ENCODE measurements around the gene PLPPR1.
"Not testable (repeated sequence)": the region's sequence is repeated elsewhere in the genome, so short reads cannot be mapped to it uniquely, and the experiment has no call there.

Gene PLPPR1

GRCh38 chr9:101274971-101275768 lies 246.6 kb downstream of the PLPPR1 start:
- no peak for DNase-seq (ENCODE audit: extremely low read depth in 1 of 2, low read depth in 1 of 2)

GRCh38 chr9:101275769-101276250 lies 247.3 kb downstream of the PLPPR1 start:
- no peak for DNase-seq (ENCODE audit: extremely low read depth in 1 of 2, low read depth in 1 of 2)

DNA sequence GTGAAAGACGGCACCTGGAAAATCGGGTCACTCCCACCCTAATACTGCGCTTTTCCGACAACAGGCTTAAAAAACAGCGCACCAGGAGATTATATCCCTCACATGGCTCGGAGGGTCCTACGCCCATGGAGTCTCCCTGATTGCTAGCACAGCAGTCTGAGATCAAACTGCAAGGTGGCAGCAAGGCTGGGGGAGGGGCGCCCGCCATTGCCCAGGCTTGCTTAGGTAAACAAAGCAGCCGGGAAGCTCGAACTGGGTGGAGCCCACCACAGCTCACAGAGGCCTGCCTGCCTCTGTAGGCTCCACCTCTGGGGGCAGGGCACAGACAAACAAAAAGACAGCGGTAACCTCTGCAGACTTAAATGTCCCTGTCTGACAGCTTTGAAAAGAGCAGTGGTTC lies 262.5 kb downstream of the PLPPR1 start:
- DNase-seq (ENCODE audit: extremely low read depth in 1 of 2, low read depth in 1 of 2): not testable (repeated sequence)

GRCh38 chr9:101299901-101300300 lies 271.4 kb downstream of the PLPPR1 start:
- DNase-seq (ENCODE audit: extremely low read depth in 1 of 2, low read depth in 1 of 2): no peak

DNA sequence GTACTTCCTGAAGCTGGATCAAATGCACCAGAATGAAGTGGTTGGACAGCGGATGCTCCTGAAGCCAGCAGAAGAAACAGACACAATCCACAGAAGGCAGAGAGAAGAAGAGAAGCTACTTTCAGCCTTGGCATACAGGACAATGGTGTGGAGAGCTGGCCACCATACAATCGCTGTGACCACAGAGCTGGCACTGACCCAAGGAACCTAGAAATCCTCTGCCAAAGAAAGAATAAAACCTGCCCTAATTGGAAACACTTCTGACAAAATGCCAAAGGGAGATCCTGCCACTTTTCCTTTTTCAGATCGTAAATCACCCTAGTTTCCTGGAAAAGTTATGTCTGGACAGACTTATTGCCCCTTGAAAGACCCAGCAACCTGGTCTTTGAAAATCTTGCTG lies 278.5 kb downstream of the PLPPR1 start:
- DNase-seq (ENCODE audit: extremely low read depth in 1 of 2, low read depth in 1 of 2): no peak

DNA sequence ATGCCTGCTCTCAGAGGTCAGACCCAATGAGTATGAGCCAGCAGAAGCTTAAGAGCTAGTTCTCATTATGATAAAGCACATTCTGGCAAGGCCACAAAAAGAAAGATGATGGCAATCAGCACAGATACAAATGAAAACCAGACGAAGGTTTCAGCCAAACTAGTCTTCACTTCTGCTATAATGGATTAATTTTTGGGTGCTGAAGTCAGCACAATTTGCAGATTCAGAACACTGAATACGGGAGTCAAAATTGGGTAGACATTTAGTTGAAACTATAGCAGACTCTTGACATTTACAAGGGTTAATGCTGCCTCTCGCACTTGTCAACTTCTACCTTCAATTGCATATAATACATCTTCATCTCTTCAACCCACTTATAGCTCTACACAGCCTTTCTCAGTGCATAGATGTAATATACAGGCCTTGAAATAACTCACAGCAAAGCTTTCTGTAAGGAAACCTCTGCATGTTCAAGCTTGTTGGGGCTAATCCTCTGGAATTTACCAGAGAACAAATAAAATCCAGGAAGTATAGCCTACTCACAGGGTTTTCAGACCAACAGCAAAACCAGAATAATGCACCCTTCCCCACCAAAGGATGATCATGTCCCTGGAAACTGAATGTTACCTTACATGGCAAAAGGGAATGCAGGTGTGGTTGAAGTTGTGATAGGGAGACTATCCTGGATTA lies 279.1 kb downstream of the PLPPR1 start:
- DNase-seq (ENCODE audit: extremely low read depth in 1 of 2, low read depth in 1 of 2): no peak

GRCh38 chr9:101309139-101309538 lies 280.6 kb downstream of the PLPPR1 start:
- DNase-seq (ENCODE audit: extremely low read depth in 1 of 2, low read depth in 1 of 2): no peak

DNA sequence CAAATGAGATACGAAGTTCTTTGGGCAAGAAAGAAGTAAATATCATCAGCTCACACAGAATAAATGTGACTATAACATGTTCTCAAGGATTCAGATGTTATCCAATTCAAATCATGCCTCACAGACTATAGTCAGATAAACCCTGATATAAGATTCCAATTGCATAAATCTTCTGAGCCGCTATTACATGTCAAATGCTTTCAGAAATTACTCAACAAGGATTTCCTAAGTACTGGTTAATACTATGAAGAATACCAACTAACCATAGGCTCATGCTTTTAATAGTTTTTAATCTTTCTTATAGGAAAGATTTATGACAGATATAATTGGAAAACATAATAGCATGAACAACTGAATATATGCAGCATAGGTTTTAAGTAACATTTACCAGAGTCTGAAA lies 282.7 kb downstream of the PLPPR1 start:
- DNase-seq (ENCODE audit: extremely low read depth in 1 of 2, low read depth in 1 of 2): no peak

- no peak for DNase-seq (ENCODE audit: extremely low read depth in 1 of 2, low read depth in 1 of 2)
These were observed 283.4 kb downstream of the PLPPR1 start for GRCh38 chr9:101311758-101312420.

DNA sequence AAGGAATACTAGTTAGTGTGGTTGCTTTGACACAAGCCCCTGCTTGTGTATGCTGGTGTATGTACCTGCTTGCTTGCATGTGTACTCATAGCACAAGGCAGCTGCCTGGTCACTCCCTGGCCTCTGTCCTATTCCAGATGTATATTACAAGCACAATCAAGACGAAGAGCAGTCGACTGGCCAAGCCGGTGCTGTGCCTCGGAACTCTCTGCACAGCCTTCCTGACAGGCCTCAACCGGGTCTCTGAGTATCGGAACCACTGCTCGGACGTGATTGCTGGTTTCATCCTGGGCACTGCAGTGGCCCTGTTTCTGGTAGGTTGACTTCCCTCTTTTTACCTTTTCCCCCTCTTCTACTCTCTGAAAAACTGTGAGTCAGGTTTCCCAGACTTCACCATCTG lies 284.1 kb downstream of the PLPPR1 start:
- DNase-seq (ENCODE audit: extremely low read depth in 1 of 2, low read depth in 1 of 2): no peak

- no peak for DNase-seq (ENCODE audit: extremely low read depth in 1 of 2, low read depth in 1 of 2)
These were observed 286.6 kb downstream of the PLPPR1 start for GRCh38 chr9:101315112-101315450.

GRCh38 chr9:101317735-101318134 lies 289.2 kb downstream of the PLPPR1 start:
- DNase-seq (ENCODE audit: extremely low read depth in 1 of 2, low read depth in 1 of 2): no peak

- DNase-seq (ENCODE audit: extremely low read depth in 1 of 2, low read depth in 1 of 2): no peak
These were observed 294.6 kb downstream of the PLPPR1 start for GRCh38 chr9:101323129-101323528.

- DNase-seq (ENCODE audit: extremely low read depth in 1 of 2, low read depth in 1 of 2): no peak
These were observed 295.8 kb downstream of the PLPPR1 start for GRCh38 chr9:101324245-101324804.

DNA sequence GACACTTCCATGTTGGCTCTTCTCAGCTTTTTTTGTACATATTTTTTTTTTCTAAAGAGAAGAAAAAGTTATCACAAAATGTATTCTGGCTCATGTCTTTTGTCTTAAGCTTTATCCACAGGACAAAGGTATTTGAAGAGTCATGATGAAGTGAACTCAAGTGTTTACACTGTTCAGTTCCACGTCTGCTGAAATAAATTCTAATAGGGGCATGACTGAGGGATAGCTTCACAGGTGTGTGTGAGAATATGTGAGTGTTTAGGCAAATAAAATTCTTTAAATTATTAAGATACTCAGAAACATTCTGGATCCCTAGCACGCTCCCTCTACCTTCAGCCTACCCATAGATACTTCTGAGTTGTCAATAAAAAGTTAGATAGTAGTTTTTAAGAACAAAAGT lies 296.5 kb downstream of the PLPPR1 start:
- DNase-seq (ENCODE audit: extremely low read depth in 1 of 2, low read depth in 1 of 2): no peak

GRCh38 chr9:101326035-101326434 lies 297.5 kb downstream of the PLPPR1 start:
- DNase-seq (ENCODE audit: extremely low read depth in 1 of 2, low read depth in 1 of 2): no peak

- DNase-seq (ENCODE audit: extremely low read depth in 1 of 2, low read depth in 1 of 2): no peak
These were observed 298.0 kb downstream of the PLPPR1 start for GRCh38 chr9:101326501-101326900.

- not testable (repeated sequence) for DNase-seq (ENCODE audit: extremely low read depth in 1 of 2, low read depth in 1 of 2)
These were observed 298.9 kb downstream of the PLPPR1 start for GRCh38 chr9:101327422-101327909.

GRCh38 chr9:101332362-101332761 lies 303.8 kb downstream of the PLPPR1 start:
- DNase-seq (ENCODE audit: extremely low read depth in 1 of 2, low read depth in 1 of 2): no peak

DNA sequence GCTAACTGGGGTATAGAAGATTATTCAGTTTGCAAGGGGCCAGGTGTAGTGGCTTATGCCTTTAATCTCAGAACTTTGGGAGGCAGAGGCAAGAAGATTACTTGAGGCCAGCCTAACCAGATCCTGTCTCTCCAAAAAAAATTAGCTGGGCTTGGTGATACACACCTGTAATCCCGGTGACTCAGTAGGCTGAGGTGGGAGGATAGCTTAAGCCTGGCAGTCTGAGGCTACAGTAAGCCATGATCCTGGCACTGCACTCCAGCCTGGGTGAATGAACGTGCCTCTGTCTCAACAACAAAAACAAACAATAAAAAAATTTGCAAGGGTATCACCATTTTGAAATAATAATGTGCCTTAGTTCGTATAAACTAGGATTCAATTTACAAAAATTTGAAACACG lies 305.0 kb downstream of the PLPPR1 start:
- no peak for DNase-seq (ENCODE audit: extremely low read depth in 1 of 2, low read depth in 1 of 2)

All from activated CD8-positive, alpha-beta memory T cell treated with anti-CD3 and anti-CD28 coated beads for 1 hour (primary cell).